NT2/D1 (cell line): ENCODE data around the gene SAMD9.
"Not testable (repeated sequence)": the region's sequence is repeated elsewhere in the genome, so short reads cannot be mapped to it uniquely, and the experiment has no call there.

Experiments
- DNase-seq: peaks from one replicate; pipeline ENCODE4 v3.0.0-alpha.2; 2011; ENCODE audit warnings: low read depth, low spot score
- H3K27me3 ChIP-seq: 2 replicates; pipeline ENCODE4 v1.6.0; 2011; ENCODE audit warnings: mild to moderate bottlenecking; ENCODE audit not compliant: insufficient read length, insufficient read depth
- H3K36me3 ChIP-seq: 2 replicates; pipeline ENCODE4 v1.6.1; 2011; ENCODE audit warnings: mild to moderate bottlenecking, low read length, mixed read lengths; ENCODE audit not compliant: insufficient read depth, insufficient read length
- H3K4me1 ChIP-seq: 2 replicates; pipeline ENCODE4 v1.5.1; 2011; ENCODE audit not compliant: insufficient read depth, insufficient read length
- H3K4me3 ChIP-seq: 2 replicates; pipeline ENCODE4 v1.5.1; 2011; ENCODE audit warnings: low read depth; ENCODE audit not compliant: insufficient read length
- H3K9ac ChIP-seq: 2 replicates; pipeline ENCODE4 v1.6.0; 2011; ENCODE audit warnings: low read depth; ENCODE audit not compliant: insufficient read length
- H3K9me3 ChIP-seq: 2 replicates; pipeline ENCODE4 v1.5.1; 2011; ENCODE audit warnings: mild to moderate bottlenecking, low read length; ENCODE audit not compliant: insufficient read depth
- SUZ12 ChIP-seq: IDR thresholded peaks from 2 replicates; pipeline ENCODE4 v1.6.1; 2011; ENCODE audit not compliant: insufficient read length, insufficient read depth; ENCODE audit errors: extremely low read depth
- YY1 ChIP-seq: IDR thresholded peaks from 2 replicates; pipeline ENCODE4 v1.6.1; 2011; ENCODE audit not compliant: insufficient read length, insufficient read depth
- ZNF274 ChIP-seq: IDR thresholded peaks from 2 replicates; pipeline ENCODE4 v1.6.1; 2011; ENCODE audit warnings: mild to moderate bottlenecking, low read depth, low read length

SAMD9 gene

DNA sequence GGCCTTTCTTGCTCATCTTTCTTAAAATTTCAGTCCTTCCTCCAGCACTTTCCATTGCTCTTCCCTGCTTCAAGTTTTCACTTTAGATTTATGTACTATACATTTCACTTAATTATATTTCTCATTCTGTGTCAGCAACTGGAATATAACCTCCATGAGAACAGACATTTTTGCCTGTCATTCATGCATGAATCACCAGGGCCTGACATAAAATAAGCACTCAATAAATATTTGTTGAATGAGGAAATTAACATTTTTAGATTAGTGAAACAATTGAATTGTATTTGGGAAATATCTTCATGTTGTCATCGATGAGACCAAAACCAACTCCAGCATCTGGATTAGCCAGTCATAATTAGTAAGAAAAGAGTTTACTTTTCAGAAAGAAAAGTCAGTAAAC, 24.3 kb upstream of the SAMD9 start:
- Histone ChIP-seq H3K4me3 (no peak overlapping the region), H3K4me1 (no peaks in the 10 kb centered on the region), H3K36me3 (no peaks in the 10 kb centered on the region), H3K27me3 (no peaks in the 10 kb centered on the region), H3K9me3 (no peaks in the 10 kb centered on the region), H3K9ac (no peak overlapping the region)
- DNase-seq, result no peak
- TF ChIP-seq YY1 (no peak), ZNF274 (no peak), SUZ12 (no peak)

- H3K9me3 ChIP-seq, result no peaks in the 10 kb centered on the region
- no peaks in the 10 kb centered on the region for H3K27me3 ChIP-seq
- H3K9ac ChIP-seq, result no peak overlapping the region
- TF ChIP-seq YY1, result no peak
- TF ChIP-seq ZNF274, result no peak
- no peak for TF ChIP-seq SUZ12
- H3K4me1 ChIP-seq, result no peaks in the 10 kb centered on the region
- H3K36me3 ChIP-seq, result no peaks in the 10 kb centered on the region
- H3K4me3 ChIP-seq, result no peak overlapping the region
- DNase-seq, result no peak
Observed at GRCh38 chr7:93140582-93141191, 22.9 kb upstream of the SAMD9 start.

GRCh38 chr7:93138576-93138975, 20.8 kb upstream of the SAMD9 start:
- Histone ChIP-seq H3K4me1 (no peaks in the 10 kb centered on the region), H3K9ac (no peak overlapping the region), H3K9me3 (no peaks in the 10 kb centered on the region), H3K27me3 (no peaks in the 10 kb centered on the region), H3K36me3 (no peaks in the 10 kb centered on the region), H3K4me3 (no peak overlapping the region)
- TF ChIP-seq SUZ12, result no peak
- no peak for DNase-seq

- H3K9ac ChIP-seq, result no peak overlapping the region
- DNase-seq, result no peak
- H3K4me3 ChIP-seq, result no peak overlapping the region
- no peaks in the 10 kb centered on the region for H3K36me3 ChIP-seq
- TF ChIP-seq ZNF274 (no peak), YY1 (no peak), SUZ12 (no peak)
- H3K4me1 ChIP-seq, result no peaks in the 10 kb centered on the region
- H3K27me3 ChIP-seq, result no peaks in the 10 kb centered on the region
- H3K9me3 ChIP-seq, result no peaks in the 10 kb centered on the region
Observed at GRCh38 chr7:93133005-93133404, 15.2 kb upstream of the SAMD9 start.

DNA sequence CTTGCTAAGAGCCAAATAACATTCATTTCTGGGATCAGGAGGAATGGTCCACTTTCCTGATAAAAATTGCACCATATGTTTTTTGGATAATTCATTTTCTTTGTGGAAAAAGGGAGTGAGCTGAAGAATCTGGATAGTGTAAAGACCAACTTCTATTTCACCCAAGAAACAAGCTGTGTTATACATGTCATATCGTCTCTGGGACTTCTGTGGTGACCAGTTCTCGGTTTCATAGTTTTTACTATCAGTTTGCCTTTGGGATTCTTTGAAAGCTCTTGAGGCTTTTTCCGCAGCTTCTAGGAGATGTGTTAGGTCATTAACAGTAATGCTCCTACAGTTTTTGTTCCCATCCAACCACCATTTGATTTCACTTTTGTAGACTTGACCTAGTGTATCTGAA, 14.4 kb upstream of the SAMD9 start:
- Histone ChIP-seq H3K9ac (no peak overlapping the region), H3K4me3 (no peak overlapping the region), H3K36me3 (no peaks in the 10 kb centered on the region), H3K9me3 (no peaks in the 10 kb centered on the region), H3K27me3 (no peaks in the 10 kb centered on the region), H3K4me1 (no peaks in the 10 kb centered on the region)
- TF ChIP-seq SUZ12 (no peak), YY1 (no peak), ZNF274 (no peak)
- DNase-seq, result no peak

GRCh38 chr7:93126954-93127353, 9.2 kb upstream of the SAMD9 start:
- not testable (repeated sequence) for H3K4me1 ChIP-seq, H3K27me3 ChIP-seq, H3K4me3 ChIP-seq, H3K36me3 ChIP-seq, DNase-seq, H3K9ac ChIP-seq, H3K9me3 ChIP-seq

DNA sequence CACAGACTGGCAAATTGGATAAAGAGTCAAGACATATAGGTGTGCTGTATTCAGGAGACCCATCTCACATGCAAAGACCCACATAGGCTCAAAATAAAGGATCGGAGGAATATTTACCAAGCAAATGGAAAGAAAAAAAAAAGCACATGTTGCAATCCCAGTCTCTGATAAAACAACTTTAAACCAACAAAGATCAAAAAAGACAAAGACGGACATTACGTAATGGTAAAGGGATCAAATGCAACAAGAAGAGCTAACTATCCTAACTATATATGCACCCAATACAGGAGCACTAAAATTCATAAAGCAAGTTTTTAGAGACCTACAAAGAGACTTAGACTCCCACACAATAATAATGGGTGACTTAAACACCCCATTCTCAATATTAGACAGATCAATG, 5.8 kb upstream of the SAMD9 start:
- H3K9ac ChIP-seq, H3K9me3 ChIP-seq, H3K27me3 ChIP-seq, DNase-seq, H3K4me3 ChIP-seq, H3K4me1 ChIP-seq, H3K36me3 ChIP-seq: not testable (repeated sequence)

DNA sequence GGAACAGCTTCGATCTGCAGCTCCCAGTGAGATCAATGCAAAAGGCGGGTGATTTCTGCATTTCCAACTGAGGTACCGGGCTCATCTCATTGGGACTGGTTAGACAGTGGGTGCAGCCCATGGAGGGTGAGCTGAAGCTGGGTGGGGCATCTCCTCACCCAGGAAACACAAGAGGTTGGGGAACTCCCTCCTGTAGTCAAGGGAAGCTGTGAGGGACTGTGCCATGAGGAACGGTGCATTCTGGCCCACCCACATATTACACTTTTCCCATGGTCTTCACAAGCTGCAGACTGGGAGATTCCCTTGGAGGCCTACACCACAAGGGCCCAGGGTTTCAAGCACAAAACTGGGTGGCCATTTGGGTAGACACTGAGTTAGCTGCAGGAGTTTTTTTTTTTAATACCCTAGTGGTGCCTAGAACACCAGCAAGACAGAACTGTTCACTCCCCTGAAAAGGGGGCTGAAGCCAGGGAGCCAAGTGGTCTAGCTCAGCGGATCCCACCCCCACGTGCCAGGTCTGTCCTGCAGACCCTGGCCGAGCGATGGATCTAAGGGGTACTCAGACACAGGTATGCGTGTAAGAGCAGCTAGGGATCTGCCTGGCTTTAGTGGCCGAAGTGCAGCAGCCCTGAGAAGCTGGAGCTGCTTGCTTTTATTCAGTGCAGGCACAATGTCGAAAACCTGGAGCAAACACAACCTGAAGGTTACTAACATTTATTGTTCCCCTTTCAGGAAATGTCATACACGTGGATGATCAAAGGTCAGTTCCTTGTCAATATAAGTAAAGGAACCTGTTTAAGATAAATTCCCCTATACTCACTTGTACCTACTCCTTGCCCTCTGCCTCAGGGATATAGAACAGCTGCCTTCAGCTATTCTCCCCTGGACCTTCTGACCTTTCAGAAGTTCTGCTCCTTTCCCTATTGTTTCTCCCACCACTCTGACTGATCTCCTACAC, 3.1 kb upstream of the SAMD9 start:
- H3K36me3 ChIP-seq, result no peaks in the 10 kb centered on the region
- H3K4me1 ChIP-seq, result no peaks in the 10 kb centered on the region
- DNase-seq, result no peak
- H3K9me3 ChIP-seq, result no peaks in the 10 kb centered on the region
- no peak overlapping the region for H3K4me3 ChIP-seq
- H3K27me3 ChIP-seq, result no peaks in the 10 kb centered on the region
- TF ChIP-seq ZNF274 (no peak), YY1 (no peak), SUZ12 (no peak)
- no peak overlapping the region for H3K9ac ChIP-seq
